GM19043 (cell line): ENCODE results near the gene EXOC6B.
"Not testable (repeated sequence)": the region's sequence is repeated elsewhere in the genome, so short reads cannot be mapped to it uniquely, and the experiment has no call there.

Experiments used
- ATAC-seq: cut with Tn5 transposase; IDR thresholded peaks from one replicate; pipeline ENCODE4 v1.9.1; 2021; ENCODE audit warnings: low read depth; ENCODE audit not compliant: unreplicated experiment

The EXOC6B gene

GRCh38 chr2:72497763-72498162 lies 328.1 kb downstream of the EXOC6B start:
- ATAC-seq = no peak

DNA sequence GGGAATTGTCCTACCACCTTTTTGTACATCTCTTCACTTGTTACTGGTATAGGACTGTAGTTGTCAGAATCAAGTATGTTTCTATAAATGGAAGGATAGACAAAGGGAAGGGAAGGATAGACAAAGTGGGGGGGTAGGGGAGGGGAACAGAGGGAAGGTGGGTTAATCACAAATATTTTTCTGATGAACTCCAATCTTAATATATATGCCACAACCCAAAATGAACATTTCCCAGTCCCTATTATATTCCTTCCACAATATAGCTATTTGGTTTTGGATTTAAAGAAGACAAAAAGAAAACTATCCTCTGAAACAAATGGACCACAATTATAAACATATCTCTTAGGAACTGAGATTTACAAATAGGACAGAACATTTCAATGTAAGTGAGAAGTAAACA lies 329.4 kb downstream of the EXOC6B start:
- ATAC-seq = no peak

DNA sequence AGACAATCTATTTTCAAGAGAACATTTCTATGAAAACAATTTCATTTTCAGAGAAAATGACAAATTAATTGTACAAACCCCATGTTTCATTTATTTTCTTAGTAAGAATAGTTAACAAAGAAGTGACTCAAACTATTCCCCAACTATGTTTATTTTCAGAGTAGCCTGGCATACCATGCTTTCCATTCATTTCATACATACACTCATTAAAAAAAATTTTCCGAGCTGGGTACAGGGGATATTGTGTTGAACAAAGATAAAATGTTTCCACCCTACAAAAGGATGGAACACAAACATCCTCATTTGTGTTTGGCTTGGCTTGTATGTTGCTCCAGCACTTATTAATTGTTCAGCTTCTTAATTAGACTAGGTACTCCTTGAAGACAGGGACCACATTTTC lies 331.4 kb downstream of the EXOC6B start:
- ATAC-seq = no peak

DNA sequence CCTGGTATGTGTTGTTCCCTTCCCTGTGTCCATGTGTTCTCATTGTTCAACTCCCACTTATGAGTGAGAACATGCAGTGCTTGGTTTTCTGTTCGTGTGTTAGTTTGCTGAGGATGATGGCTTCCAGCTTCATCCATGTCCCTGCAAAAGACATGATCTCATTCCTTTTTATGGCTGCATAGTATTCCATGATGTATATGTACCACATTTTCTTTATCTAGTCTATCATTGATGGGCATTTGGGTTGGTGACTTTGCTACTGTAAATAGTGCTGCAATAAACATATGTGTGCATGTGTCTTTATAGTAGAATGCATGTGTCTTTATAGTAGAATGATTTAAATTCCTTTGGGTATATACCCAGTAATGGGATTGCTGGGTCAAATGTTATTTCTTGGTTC lies 341.2 kb downstream of the EXOC6B start:
- ATAC-seq = not testable (repeated sequence)

GRCh38 chr2:72483346-72483745 lies 342.5 kb downstream of the EXOC6B start:
- no peak for ATAC-seq

- no peak for ATAC-seq
Observed at GRCh38 chr2:72475246-72475645, 350.6 kb downstream of the EXOC6B start.

DNA sequence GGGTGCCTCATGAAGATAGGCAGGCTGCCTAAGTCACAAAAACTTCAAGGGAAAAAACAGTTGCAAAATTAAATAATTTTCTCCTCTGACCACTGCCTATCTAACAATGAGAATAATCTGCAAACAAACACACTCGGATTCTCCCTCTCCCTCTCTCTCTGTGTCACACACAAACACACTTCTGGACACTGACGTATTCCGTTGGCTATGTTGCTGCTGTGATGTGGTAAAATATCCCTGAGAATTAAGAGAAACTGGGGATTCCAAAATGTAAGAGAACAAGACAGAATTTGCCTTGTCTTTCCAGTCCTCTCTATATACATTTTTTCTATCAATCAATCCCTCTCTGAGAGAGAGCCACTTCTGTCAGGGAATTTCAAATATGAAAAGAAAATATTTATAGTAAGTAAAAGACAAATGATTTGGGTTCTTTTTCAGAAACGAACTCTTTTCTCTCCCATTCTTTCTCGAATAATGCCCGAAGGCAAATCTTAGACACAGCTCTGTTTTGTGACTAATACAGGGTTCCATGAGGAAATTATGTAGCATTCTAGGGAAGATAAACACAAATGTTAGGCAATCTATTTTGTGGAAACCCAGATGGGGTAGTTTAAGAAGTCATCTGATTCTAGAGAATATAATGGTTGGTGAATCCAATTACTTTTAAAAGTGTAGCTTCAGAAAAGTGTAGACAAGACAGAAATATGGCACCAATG lies 367.9 kb downstream of the EXOC6B start:
- ATAC-seq = no peak

GRCh38 chr2:72454189-72454588 lies 371.6 kb downstream of the EXOC6B start:
- no peak for ATAC-seq

- ATAC-seq = no peak
Observed at GRCh38 chr2:72442270-72442669, 383.6 kb downstream of the EXOC6B start.

GRCh38 chr2:72439892-72440291 lies 385.9 kb downstream of the EXOC6B start:
- ATAC-seq = no peak

GRCh38 chr2:72438364-72438763 lies 387.5 kb downstream of the EXOC6B start:
- no peak for ATAC-seq

DNA sequence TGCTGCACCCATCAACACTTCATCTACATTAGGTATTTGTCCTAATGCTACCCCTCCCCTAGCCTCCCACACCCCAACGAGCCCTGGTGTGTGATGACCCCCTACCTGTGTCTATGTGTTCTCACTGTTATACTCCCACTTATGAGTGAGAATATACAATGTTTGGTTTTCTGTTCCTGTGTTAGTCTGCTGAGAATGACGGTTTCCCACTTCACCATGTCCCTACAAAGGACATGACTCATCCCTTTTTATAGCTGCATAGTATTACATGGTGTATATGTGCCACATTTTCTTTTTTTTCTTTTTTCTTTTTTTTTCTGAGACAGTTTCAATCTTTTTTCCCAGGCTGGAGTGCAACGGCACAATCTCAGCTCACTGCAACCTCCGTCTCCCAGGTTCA lies 394.1 kb downstream of the EXOC6B start:
- no peak for ATAC-seq

DNA sequence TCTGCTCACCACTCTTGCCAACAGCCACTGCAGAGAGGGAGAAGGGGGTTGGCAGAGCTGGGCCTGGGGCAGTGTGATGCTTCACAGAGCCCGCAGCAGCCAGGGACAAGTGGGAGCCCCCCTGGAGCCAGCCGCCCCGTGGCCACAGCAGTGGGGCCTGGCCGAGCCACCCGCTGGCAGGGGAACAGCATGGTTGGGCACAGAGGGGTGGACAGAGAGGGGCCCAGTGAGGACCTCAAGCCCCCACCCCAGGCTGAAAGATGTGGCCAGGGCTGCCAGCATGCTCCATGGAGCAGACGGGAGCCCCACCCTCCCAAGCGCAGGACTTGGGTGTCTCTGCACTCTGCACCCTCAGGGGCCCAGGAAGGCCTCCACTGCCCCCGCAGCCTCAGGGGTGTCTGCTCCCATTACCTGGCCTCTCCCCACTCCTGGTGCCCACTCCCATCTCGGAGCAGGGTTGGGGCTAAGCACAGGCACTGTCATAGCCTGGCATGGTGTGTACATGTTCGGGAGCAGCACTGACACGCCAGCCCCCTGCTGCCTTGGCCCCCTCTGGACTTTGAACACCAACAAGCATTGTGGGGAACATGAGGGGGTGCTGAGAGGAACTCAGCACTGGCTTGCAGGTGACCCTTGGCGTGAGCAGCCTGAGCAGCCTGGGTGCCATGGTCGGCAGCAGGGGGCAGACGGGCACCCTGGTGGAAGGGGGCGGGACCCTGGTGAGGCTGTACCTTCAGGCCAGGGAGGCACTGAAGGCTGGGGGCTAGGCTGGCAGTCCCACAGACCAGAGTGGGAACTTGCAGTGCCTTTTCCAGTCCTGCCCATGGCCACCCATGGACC lies 398.6 kb downstream of the EXOC6B start:
- no peak for ATAC-seq

DNA sequence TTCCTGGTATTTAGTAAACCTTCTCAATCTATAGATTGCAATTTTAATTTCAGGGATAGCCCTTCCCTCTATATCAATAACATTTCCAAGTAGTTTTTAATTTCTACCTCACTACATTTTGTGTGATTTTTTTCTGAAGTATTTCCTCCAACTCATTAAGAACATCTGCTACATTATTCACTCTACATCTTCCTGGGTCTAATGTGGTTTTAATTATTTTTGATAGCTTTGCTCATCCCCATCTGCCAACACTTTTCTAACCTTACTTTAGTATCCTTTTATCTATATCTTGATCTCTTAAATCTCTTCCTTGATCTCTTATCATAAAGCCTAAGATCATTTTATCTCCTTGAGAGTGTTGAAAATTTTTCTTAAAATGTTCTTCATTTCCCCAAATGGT lies 399.8 kb downstream of the EXOC6B start:
- no peak for ATAC-seq

- no peak for ATAC-seq
Observed at GRCh38 chr2:72423756-72424155, 402.1 kb downstream of the EXOC6B start.

DNA sequence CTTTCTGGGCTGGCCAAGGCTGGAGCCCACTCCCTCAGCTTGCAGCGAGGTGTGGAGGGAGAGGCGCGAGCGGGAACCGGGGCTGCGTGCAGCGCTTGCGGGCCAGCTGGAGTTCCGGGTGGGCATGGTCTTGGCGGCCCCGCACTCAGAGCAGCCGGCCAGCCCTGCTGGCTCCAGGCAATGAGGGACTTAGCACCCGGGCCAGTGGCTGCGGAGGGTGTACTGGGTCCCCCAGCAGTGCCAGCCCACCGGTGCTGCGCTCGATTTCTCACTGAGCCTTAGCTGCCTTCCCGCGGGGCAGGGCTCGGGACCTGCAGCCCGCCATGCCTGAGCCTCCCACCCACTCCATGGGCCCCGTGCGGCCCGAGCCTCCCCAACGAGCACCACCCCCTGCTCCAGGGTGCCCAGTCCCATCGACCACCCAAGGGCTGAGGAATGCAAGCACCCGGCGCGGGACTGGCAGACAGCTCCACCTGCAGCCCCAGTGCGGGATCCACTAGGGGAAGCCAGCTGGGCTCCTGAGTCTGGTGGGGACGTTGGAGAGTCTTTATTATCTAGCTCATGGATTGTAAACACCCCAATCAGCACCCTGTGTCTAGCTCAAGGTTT lies 404.0 kb downstream of the EXOC6B start:
- not testable (repeated sequence) for ATAC-seq

GRCh38 chr2:72415781-72416475 lies 409.9 kb downstream of the EXOC6B start:
- ATAC-seq = no peak

DNA sequence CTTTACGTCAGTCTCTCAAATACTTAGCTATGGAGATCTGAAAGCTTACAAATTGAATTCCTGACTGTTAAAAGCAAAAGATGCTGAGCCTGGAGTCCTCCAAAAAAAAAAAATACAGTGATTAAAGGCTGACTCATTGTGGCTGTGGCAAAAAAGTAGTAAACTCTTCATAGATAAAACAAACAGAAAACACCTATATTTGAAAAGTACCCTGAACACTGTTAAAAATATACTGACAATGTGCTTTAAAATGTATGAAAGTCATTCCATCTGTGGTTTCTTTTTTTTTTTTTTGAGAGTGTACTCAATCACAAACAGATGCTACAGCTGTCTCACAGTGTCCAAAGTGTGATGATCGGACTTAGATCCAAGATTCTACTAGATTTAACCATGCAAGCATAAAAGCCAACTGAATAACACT lies 410.6 kb downstream of the EXOC6B start:
- no peak for ATAC-seq

- no peak for ATAC-seq
Observed at GRCh38 chr2:72414137-72414760, 411.6 kb downstream of the EXOC6B start.

DNA sequence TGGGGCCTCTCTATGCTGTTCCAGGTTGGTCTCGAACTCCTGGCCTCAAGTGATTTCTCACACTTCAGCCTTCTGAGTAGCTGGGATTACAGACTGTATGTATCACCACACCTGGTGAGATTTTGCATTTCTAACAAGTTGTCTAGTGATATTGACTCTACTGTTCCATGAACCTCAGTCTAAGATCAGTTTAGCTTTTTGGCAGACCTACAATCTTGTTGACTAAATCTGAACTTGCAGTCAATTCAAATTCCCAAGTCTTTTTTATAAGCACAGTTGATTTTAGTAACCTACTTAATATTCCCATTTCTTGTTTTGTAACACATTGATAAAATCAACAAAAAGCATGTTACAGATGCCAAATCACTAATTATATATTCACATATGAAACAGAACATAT lies 412.1 kb downstream of the EXOC6B start:
- ATAC-seq = no peak

- no peak for ATAC-seq
Observed at GRCh38 chr2:72412214-72412613, 413.6 kb downstream of the EXOC6B start.
